NCI-H774 (cell line): ENCODE data around the gene TMEM43.
"Not testable (repeated sequence)": the region's sequence is repeated elsewhere in the genome, so short reads cannot be mapped to it uniquely, and the experiment has no call there.

Experiments used
- DNase-seq: peaks from one replicate; lab custom pipeline; 2025; lab: John Stamatoyannopoulos, UW

Gene TMEM43, protein sequence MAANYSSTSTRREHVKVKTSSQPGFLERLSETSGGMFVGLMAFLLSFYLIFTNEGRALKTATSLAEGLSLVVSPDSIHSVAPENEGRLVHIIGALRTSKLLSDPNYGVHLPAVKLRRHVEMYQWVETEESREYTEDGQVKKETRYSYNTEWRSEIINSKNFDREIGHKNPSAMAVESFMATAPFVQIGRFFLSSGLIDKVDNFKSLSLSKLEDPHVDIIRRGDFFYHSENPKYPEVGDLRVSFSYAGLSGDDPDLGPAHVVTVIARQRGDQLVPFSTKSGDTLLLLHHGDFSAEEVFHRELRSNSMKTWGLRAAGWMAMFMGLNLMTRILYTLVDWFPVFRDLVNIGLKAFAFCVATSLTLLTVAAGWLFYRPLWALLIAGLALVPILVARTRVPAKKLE

DNA sequence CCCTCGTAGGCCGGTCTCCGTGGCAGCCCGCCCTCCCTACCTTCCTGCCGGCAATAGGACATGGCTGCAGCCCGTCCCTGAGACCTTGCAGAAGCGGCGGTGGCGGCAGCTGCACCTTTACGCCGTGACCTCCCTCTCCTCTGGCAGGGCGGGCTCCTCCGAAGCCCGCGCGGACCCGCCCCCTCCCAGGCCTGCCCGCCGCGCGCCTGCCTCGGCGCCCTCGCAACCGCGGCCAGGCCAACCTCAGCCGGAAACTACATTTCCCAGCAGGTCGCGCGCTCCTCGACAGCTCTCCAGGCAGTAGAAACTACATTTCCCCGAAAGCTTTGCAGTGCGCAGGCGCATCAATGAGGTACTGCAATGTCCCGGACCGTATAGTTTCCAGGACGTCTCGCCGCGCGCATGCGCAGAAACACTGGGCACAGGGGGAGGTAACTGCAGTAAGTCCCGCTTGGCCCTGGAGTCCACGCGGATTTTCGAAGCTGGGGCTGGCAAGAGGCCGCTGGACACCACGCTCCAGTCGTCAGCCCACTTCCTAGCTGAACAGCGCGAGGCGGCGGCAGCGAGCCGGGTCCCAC lies at the start of gene TMEM43, which contains the start of gene CHCHD4:
TSS of gene TMEM43 (plus strand) at position 438 of the 578 bp plus-strand sequence. CDS start 142 bp downstream, outside the sequence.
TSS of gene CHCHD4 (minus strand) at position 256 of the 578 bp plus-strand sequence. CDS start at position 62, 194 bp downstream.
- DNase-seq: peak; percentile 95

DNA sequence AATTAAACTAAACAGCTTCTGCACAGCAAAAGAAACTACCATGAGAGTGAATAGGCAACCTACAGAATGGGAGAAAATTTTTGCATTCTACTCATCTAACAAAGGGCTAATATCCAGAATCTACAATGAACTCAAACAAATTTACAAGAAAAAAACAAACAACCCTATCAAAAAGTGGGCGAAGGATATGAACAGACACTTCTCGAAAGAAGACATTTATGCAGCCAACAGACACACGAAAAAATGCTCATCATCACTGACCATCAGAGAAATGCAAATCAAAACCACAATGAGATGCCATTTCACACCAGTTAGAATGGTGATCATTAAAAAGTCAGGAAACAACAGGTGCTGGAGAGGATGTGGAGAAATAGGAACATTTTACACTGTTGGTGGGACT lies 49.6 kb upstream of the TMEM43 start:
- not testable (repeated sequence) for DNase-seq

DNA sequence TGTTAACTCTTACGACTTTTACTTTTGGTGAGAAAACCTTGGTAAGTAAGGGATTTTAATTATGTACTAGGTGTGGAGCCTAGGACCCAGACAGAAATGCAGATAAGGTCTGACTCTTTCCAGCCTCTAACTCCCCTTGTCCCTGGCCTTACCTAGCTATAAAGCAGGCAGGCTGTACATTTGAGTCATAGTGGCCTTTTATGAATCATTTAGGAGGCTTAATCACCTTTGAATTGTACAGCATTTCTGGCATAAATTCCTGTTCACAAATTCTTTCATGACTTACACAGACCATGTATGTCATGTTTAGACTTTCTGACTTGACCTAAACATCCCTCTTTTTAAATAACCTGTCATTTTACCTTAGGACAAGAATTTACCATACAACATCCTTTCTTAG lies 47.5 kb upstream of the TMEM43 start:
- no peak for DNase-seq

DNA sequence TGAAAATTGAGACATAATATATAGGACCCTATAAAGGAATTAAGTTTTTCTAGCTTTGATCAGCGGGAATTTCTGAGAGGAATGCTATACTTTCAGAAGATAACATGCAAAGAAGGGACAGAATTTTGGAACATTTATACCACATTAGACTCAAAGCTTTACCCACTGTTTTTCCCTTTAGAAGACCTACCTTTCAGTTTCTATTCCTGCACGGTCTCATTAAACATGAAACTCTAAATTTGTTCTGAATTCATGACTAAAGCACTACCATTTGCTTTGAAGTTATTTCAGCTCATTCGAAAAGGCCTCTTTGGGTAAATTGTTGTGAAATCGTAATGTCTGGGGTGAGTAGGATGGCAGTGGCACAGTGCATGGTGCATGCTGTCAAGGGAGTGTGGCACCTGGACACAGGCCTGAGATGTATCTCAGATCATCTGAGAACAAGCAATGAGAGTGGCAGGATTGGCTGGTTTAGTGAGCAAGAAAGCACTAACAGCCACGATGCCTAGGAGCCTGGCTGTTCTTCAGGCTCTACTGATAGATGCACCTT lies 42.7 kb upstream of the TMEM43 start:
- no peak for DNase-seq

DNA sequence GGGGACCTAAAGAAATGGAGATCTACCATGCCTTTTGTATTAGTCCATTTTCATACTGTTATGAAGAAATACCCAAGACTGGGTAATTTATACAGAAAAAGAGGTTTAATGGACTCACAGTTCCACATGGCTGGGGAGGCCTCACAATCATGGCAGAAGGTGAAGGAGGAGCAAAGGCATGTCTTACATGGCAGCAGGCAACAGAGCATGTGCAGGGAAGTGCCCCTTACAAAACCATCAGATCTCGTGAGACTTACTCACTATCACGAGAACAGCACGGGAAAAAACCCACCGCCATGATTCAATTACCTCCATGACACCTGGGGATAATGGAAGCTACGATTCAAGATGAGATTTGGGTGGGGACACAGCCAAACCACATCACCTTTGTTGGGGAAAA lies 37.4 kb upstream of the TMEM43 start:
- not testable (repeated sequence) for DNase-seq

DNA sequence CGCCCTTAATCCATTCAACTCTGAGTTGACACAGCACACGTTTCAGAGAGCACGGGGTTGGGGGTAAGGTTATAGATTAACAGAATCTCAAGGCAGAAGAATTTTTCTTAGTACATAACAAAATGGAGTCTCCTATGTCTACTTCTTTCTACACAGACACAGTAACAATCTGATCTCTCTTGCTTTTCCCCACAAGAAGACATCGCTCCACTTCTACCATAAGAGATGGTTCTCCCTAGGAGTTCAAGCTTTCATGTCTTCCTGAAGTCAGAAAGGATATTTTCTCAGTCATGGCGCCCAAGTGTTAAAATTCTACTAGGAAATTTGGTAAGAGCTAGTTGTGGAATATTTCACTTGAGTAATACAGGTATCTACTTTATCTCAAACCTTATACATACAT lies 32.9 kb upstream of the TMEM43 start:
- DNase-seq: not testable (repeated sequence)

DNA sequence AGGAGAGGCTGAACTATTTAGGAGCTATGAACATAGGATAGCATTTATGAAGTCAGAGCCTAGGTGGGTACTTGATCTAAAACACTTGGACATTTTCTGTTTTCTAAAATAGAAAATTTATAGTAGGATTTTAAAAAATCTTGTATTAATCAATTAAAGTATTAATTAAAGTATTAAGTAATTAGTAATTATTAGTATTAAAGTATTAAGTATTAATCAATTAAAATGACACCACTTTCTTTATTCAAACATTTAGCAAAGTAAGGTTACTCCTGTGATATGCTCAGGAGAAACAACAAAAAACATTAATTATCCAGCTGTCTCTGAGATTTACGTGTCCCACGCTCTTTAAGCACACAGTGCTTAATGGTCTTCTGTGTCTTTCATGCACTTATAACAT lies 32.4 kb upstream of the TMEM43 start:
- DNase-seq: no peak

DNA sequence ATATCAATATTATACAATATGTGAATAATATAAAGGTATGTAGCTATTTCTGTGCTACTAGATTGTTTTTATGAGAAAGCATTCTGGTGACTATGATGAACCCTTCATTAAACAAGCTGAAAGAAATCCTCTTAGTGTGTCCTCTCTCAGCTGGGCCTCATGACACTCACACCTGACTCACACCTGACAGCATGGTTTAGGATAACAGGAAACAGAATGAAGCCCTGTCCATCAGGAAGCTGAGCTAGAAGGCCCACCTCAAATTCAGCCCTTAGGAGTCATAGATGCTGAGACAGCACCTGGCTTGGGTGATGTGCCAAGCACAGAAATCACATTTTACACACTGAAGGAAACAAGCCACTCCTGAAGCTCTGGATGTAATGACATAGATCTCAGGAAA lies 31.0 kb upstream of the TMEM43 start:
- DNase-seq: no peak

DNA sequence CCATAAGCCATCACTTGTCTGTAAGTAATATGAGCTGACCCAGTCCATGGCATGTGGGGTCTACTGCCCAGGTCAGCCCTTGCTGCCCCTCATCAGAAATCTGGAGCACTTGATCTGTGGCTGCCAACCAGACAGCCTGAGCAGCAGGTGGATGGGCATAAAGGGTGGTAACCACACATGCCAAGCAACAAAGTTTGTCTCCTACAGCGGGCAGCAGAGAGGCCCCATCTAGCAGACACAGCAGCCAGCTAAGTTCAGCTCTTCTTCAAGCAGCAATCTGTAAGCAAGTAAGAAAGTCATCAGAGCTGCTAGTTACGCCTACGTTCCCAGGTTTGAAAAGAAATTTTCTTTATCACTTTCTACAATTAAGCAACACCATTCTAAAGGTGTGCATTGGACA lies 28.1 kb upstream of the TMEM43 start:
- no peak for DNase-seq

DNA sequence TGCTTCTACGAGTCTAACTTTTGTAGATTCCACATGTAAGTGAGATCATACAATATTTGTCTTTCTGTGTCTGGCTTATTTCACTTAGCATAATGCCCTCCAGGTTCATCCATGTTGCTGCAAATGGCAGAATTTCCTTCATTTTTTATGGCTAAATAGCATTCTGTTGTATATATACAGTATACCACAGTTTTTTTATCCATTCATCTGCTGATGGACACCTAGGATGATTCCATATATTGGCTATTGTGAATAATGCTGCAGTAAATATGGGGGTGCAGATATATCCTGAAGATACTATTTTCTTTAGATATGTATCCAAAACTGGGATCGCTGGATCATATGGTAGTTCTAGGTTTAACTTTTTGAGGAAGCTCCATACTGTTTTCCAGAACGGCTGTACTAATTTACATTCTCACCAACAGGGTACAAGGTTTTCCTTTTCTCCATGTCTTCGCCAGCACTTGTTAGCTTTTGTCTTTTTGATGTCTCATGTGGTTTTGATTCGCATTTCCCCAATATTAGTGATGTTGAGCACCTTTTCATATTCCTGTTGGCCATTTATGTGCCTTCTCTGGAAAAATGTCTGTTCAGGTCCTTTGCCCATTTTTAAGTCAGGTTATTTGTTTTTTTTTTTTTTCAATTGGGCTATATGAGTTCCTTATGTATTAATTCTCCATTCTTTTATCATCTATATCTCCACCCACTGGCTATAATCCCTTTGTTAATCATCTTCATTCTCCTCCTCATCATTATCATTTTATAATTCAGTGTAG lies 27.0 kb upstream of the TMEM43 start:
- DNase-seq: no peak

DNA sequence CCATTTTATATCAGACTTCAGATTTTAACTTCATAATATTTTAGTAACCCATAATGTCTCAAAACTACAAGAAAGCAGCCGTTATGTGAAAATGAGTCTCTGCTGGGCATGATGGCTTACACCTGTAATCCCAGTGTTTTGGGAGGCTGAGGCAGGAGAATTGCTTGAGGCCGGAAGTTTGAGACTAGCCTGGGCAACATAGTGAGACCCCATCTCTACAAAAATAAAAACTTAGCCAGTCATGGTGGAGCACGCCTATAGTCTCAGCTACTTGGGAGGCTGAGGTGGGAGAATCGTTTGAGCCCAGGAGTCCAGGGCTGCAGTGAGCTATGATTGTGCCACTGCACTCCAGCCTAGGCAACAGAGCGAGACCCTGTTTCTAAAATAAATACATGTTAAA lies 15.0 kb upstream of the TMEM43 start:
- DNase-seq: not testable (repeated sequence)

DNA sequence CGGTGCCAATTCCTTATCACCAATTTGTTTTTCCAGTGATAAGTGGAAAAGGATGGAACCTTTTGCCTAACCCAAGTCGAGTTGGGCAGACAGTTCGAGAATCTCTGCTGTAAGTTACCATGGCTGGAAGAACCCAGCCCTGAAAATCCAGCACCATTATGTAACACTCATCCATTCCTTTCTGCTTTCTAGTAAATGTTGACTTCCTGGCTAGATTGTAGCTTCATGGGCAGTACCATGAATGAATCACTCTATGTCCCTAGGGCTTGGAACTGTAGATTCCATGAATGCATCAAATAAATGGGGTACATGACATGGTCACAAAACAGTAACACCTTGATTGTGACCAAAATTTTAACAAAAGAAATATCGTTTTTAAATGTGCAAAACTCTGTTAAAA lies 14.2 kb upstream of the TMEM43 start:
- DNase-seq: no peak

DNA sequence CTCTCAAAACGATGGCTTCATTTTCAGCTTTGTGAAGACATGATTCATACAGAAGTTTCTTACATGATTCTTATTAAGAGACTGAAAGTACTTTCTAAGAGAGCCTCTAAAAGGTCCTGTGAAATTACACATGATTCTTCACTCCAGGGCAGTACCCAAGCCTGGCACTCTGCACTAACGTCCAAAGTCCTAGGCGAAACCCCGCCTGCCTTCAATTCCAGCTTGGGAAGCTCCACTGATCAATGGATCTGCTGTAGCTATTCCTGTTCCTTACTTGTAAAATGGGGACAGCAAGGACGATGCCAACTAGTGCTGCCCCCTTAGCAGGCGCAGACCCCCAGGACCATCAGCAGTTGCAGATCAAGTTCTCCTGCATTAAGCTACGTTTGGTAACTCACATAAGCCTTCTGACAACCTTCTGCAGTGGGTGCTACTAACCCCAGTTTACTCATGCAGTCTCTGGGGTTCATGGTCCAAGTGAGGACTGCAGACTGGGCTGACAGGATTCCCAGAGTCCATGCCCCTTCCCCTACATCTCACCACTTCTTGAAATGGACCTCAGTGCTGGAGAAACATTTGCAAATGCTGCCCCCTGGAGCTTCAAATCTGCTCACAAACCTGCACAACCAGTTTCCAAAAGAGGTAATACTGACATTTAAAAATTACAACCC lies 10.8 kb upstream of the TMEM43 start:
- DNase-seq: no peak

DNA sequence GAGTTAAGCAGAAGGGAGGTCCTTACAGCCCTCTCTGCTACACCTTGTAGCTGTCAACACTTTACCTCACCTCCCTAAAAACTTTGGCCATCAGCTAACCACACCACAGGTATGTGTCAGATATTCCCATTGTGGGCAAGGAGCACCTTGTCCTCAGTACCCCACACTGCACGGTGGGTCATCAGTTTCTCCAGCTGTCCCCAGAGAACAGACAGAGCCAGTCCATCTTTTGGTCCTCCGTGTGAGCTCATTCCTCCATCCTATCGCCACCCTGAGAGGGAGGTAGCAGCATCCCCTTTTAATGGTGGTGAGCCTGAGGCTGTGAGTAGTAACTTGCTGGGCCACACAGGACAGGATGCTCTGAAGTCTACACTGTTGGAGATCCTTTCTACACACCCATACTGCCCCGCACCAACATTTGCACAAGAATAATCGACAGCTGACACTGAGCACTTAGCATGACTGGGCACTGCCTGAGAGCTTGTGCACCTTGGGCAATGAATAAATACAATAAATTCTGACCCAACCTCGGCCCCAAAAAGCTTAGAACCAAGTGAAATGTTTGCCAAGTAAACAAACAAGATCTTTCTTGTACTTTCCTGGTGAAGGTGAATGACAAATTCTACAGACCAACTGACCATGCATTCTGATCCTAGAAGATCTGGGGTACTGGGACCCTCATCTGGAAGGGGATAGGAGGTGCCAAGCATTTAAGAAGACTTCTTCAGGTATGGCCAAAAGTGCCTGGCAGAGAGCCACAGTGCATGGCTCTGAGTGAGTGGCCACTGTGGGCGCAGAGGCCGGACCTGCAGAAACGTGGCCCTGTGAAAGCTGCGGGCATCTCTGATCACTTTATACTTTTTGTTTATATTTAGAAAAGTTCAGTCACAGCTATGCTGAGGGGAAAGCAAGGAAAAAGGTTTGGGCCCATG lies 7.1 kb upstream of the TMEM43 start:
- DNase-seq: no peak

DNA sequence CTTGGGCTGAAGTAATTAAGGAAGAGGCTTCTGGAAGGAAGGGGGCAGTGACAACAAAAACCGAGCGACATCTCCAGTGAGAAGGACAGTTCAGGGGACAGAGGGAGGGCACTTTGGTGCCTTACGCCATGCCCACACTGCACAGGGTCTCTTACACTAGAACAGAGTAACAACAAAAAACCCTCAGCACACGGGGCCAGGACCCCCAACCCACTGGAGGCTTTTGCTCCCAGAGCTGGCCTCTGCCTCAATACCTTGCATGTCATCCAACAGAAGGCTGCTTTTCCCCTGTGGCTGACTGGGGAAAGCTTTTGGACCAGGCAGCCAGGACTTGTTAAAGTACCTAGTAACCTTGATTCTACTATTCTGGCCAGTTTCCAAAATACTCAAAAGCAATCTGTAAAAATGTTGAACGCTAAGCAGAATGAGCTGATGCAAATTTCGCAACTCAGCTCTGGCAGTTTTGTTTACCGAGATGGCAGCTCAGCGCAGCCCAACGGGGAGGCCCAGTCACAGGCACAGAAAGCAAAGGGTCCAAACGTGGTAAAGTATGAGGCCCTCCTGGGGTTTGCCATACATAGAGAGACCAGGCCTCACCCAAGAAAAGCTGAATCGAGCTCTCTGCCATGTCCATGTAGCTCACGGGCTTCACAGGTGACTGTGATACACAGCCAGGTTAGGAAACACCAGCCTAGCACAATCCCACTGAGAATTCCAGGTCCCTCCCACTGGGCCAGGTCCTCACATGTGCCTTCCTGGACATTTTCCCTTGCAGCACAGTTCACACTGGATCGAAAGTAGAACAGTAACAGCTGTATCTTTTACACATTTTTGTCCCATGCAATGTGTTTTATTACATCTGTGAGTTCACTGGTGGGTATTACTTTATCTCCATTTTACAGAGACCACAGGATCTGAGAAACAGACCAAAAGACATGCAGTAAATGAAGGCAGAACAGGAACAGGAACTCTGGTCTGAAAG lies 6.2 kb upstream of the TMEM43 start:
- DNase-seq: no peak

DNA sequence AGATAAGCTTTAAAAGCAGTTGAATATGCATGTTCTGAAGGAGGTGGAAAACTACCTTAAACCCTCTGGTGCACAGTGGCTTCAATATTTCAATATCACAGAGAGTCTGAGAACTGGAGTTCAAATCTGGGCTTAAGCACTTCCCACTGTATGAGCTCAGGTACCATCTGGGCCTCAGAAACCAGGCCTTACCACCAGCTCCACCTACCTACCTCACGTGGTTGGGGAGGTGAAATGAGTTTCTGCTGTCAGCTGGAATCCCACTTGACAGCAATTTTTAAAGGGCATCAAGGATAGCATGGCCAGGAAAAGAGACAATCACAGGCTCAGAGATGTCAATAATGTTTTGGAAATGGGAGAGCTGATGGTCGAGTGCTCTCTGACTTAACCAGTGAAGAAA lies 5.2 kb upstream of the TMEM43 start:
- no peak for DNase-seq

DNA sequence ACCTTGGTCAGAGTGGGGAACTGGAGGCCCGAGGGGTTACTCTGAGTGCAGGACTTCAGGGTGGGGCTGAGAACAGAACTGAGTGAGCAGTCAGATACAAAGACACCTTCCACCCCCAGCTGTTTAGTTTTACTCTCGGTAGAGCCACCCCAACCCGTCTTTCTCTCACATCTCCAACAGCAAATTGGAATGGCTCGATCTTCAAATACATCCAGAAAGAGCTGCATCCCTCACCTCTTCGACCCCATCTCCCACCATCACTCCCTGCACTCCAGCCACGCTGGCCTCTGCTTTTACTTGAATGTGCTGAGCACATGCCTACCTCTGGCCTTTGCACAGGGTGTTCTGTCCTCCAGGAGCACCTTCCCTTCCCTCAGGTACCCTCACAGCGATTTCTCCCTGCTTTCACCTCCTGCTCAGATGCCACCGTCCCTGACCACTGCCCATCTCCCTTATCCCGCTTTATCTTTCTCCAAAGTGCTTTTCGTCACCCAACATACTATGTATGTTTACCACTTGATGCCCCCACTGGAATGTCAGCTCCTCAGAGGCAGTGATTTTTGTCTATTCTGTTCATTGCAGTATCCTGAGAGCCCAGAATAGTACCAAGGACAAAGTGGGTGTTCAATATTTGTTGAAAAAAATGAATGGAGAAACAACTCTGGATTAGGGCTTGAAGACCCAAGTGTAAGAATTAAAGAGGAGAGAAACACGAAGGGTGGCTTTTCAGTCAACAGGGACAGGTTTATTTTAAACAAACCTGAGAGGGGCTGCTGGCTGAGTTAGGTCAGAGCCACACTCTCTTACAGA lies 4.5 kb upstream of the TMEM43 start:
- no peak for DNase-seq

DNA sequence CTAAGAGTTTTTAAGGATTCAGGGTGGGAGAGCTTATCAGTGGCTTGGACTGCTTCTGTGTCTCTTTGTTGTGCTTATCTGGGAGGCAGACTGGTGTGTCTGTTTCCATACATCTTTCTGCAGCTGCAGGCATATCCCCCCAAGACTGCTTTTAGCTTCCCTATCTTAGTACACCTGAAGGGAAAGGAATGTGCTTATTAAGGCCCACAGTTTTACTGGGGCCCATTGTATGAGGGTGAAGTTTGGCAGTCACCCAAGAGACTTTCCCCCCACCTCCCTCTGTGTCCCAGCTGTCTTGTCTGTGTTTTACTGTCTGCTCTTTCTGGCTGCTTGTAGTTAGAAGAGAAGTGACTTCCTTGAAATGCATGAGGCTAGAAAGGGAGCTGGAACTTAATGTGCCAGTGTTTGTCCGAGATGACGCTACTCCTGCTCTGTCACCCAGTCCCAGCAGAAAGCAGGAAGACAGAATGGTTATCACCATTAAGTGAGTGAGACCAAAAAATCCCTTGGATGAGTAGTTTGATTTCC lies 3.9 kb upstream of the TMEM43 start:
- DNase-seq: not testable (repeated sequence)
